Adrenal gland (tissue), 19 donors: Measurements from ENCODE around the gene SPTAN1. TPM values are rescaled to one million over a fixed set of nuclear protein-coding genes. Genes with fewer than 3 reads are reported as not detected.
A peak's percentile ranks its signal among the peaks of the same experiment; 100 is the strongest.
"Not testable (repeated sequence)": the region's sequence is repeated elsewhere in the genome, so short reads cannot be mapped to it uniquely, and the experiment has no call there.

ENCODE experiments used
- DNase-seq, 7 donors: peaks; one replicate each; pipeline ENCODE4 v3.0.0-alpha.2; 2019 to 2020
- H3K27ac ChIP-seq, 5 donors: fragments of 200-600 bp; sonication (generic) in 4 of 5; 1 replicate in 3 of 5; 2 replicates in 2 of 5; pipeline versions ENCODE4 v1.5.1 to v1.8.0; 2016 to 2020; ENCODE audit warnings: mild to moderate bottlenecking in 1 of 5
- H3K27me3 ChIP-seq: fragments of 200-600 bp; 2 replicates; pipeline ENCODE4 v1.8.0; 2021
- H3K36me3 ChIP-seq, 2 donors: fragments of 200-600 bp; replicated peaks in 1 of 2; 1 replicate in 1 of 2; 2 replicates in 1 of 2; pipeline versions ENCODE4 v1.5.1 to v1.8.0; 2018 to 2022
- H3K4me1 ChIP-seq, 2 donors: fragments of 200-600 bp; replicated peaks in 1 of 2; 1 replicate in 1 of 2; 2 replicates in 1 of 2; pipeline versions ENCODE4 v1.5.1 to v1.8.0; 2018 to 2021
- H3K4me3 ChIP-seq, 4 donors: fragments of 200-600 bp; sonication (generic) in 3 of 4; one replicate each; pipeline ENCODE4 v1.5.1; 2016 to 2018
- H3K9me3 ChIP-seq, 3 donors: fragments of 200-600 bp; sonication (generic) in 1 of 3; replicated peaks in 1 of 3; 1 replicate in 2 of 3; 2 replicates in 1 of 3; pipeline versions ENCODE4 v1.5.1 to v1.8.0; 2016 to 2021
- POLR2A ChIP-seq, 2 donors: fragments of 450-650 bp; IDR thresholded peaks; one replicate each; pipeline ENCODE4 v1.6.1; 2017; ENCODE audit warnings: antibody characterized with exemption in 2 of 2, mild to moderate bottlenecking in 2 of 2, moderate library complexity in 1 of 2
- WGBS, 4 donors: extraction: QIAGEN DNeasy Blood & Tissue Kit in 2 of 4; methylation state at CpG; one replicate each; pipeline versions ENCODE4 v1.1.5 to v1.1.7; 2013 to 2017; 5-methylcytosine and 5-hydroxymethylcytosine counted together
- intact Hi-C, 2 donors: fragments of 100-400 bp; cut with DNase I; formaldehyde crosslinking; loops; one replicate each; pipeline versions ENCODE4 v1.14.1 to v1.15.0; 2022 to 2023
- long read RNA-seq, 10 donors: library from polyadenylated mRNA in 3 of 10; unstranded in 2 of 10; stranded (forward) in 1 of 10; transcript quantifications; one replicate each; pipeline ENCODE4 v2.0.0 and lab custom pipeline, GENCODE V29; 2021 to 2026
- polyA plus RNA-seq, 3 donors: library from polyadenylated mRNA; stranded (reverse); fragments of 200-250 nt in 2 of 3; fragments of 350-450 nt in 1 of 3; fragmentation: Illumina TruSeq in 1 of 3; extraction: RNeasy Lipid Tissue Mini Kit (QIAGEN cat#74804) in 1 of 3; gene quantifications; one replicate each; pipeline ENCODE4 v1.2.3, GENCODE V29; 2013 to 2014
- total RNA-seq, 9 donors: library from RNA; depleted of rRNA in 4 of 9; stranded (reverse); fragments of >200 nt in 4 of 9; fragments of 120-200 nt in 1 of 9; fragmentation: NEBNext Ultra II Directional in 1 of 9; extraction: Animal tissue kit (Norgen Biotek cat#: 25700) in 1 of 9; gene quantifications; one replicate each; pipeline versions ENCODE4 v1.1.0 to v1.2.4, GENCODE V29; 2013 to 2023
- TF ChIP-seq, protein P1 (sequence below), 6 experiments: fragments of 450-650 bp in 4 of 6; fragments of 200-600 bp in 2 of 6; sonication (generic) in 1 of 6; IDR thresholded peaks; 1 replicate in 5 of 6; 2 replicates in 1 of 6; pipeline versions ENCODE4 v1.5.1 to v1.8.0; 2016 to 2021; ENCODE audit warnings: antibody characterized with exemption in 6 of 6, mild to moderate bottlenecking in 2 of 6, moderate library complexity in 1 of 6
- donor health status: healthy with polysubstance abuse.
- donor health status: Bipolar disorder and iron deficiency.
- donor health status: DM: yes; HTN: yes; CAD: no.
- donor health status: DM: no; HTN: no; CAD: no.
- donor health status: DM: no; HTN: no; CAD: no.
- donor health status: DM: yes; HTN: yes; CAD: no.

Gene SPTAN1
- total RNA-seq (100 to 1,000 TPM; 136 to 316 (median 224) TPM), polyA plus RNA-seq (100 to 1,000 TPM; 167 to 278 (median 252) TPM)
- long read RNA-seq, donor 1, partial matches to known transcripts, result 8 of 14 reads
- long read RNA-seq, donor 1, other reads (novel, unspliced or antisense), result 0 of 14 reads
- long read RNA-seq, donor 2, partial matches to known transcripts, result 0 of 4 reads
- long read RNA-seq, donor 2, other reads (novel, unspliced or antisense), result 0 of 4 reads
- long read RNA-seq, donor 3, partial matches to known transcripts, result 5 of 10 reads
- long read RNA-seq, donor 3, other reads (novel, unspliced or antisense), result 0 of 10 reads
- long read RNA-seq, donor 4, transcript SPTAN1-221 (5 exons, 1,503 nt), result major isoform, 7 of 38 reads
- long read RNA-seq, donor 4, partial matches to known transcripts, result 25 of 38 reads
- long read RNA-seq, donor 4, other reads (novel, unspliced or antisense), result 3 of 38 reads
- long read RNA-seq, donor 5, full-length matches to known transcripts, result 13 of 93 reads
- long read RNA-seq, donor 5, partial matches to known transcripts, result 70 of 93 reads
- long read RNA-seq, donor 5, other reads (novel, unspliced or antisense), result 10 of 93 reads
- long read RNA-seq, donor 6, partial matches to known transcripts, result 14 of 23 reads
- long read RNA-seq, donor 6, other reads (novel, unspliced or antisense), result 4 of 23 reads
- long read RNA-seq, donor 7, transcript SPTAN1-211 (6 exons, 1,713 nt), result major isoform, 5 of 18 reads
- long read RNA-seq, donor 7, partial matches to known transcripts, result 8 of 18 reads
- long read RNA-seq, donor 7, other reads (novel, unspliced or antisense), result 0 of 18 reads
- long read RNA-seq, donor 8, full-length matches to known transcripts, result 5 of 10 reads
- long read RNA-seq, donor 8, partial matches to known transcripts, result 5 of 10 reads
- long read RNA-seq, donor 8, other reads (novel, unspliced or antisense), result 0 of 10 reads
- long read RNA-seq, donor 9, partial matches to known transcripts, result 0 of 3 reads
- long read RNA-seq, donor 9, other reads (novel, unspliced or antisense), result 0 of 3 reads
- long read RNA-seq, donor 10, partial matches to known transcripts, result 5 of 12 reads
- long read RNA-seq, donor 10, other reads (novel, unspliced or antisense), result 0 of 12 reads

DNA sequence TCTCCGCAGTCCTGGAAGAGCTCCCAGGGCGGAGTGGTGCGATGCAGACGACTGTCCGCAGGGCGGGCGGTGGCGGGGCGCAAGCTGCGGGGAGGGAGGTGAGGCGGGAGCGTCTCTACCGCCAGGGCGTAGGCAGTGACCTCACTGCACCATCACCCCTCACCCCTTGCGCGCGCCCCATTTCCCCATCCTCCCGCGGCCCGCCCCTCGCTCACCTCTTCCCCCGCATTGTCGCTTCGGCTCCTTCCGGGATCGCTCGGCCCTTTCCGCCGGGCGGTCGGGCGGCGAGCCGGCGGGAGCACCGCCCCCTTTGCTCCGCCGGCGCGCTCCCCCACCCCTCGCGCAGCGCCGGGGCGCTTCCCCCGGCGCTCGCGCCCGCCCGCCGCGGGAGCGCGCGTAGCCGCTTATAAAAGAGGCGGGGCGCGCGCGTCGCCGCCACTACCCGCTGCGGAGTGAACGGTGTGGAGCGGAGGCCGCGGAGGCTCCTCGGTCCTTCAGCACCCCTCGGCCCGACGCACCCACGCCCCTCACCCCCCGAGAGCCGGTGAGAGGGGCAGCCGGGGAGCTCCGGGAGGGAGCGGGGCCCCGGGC lies at the start of gene SPTAN1:
TSS of gene SPTAN1 (plus strand) at position 435 of the 591 bp plus-strand sequence. CDS start 14,154 bp downstream, outside the sequence.
- H3K4me1 ChIP-seq, result peaks cover 15 to 49% of the 10 kb centered on the region in 2 donors
- H3K36me3 ChIP-seq, result no peaks in the 10 kb centered on the region
- no peaks in the 10 kb centered on the region for H3K9me3 ChIP-seq
- peak within 1 kb of the TSS; percentile 57 to 98 (median 91) for H3K27ac ChIP-seq
- peak in 6 of 7 donors; percentile 86 to 93 (median 90) for DNase-seq
- 0 to 2% (median 0%) methylated on average over 3 to 81 of the region's 81 CpGs for WGBS, 4 donors
- H3K27me3 ChIP-seq, result no peaks in the 10 kb centered on the region
- intact Hi-C loops, result no loop called here
- peak within 1 kb of the TSS; percentile 10 to 96 (median 71) for H3K4me3 ChIP-seq
- TF ChIP-seq POLR2A (IDR thresholded peaks at IDR 0.05), result peak; percentile 93 to 98
- TF ChIP-seq, protein P1, sequence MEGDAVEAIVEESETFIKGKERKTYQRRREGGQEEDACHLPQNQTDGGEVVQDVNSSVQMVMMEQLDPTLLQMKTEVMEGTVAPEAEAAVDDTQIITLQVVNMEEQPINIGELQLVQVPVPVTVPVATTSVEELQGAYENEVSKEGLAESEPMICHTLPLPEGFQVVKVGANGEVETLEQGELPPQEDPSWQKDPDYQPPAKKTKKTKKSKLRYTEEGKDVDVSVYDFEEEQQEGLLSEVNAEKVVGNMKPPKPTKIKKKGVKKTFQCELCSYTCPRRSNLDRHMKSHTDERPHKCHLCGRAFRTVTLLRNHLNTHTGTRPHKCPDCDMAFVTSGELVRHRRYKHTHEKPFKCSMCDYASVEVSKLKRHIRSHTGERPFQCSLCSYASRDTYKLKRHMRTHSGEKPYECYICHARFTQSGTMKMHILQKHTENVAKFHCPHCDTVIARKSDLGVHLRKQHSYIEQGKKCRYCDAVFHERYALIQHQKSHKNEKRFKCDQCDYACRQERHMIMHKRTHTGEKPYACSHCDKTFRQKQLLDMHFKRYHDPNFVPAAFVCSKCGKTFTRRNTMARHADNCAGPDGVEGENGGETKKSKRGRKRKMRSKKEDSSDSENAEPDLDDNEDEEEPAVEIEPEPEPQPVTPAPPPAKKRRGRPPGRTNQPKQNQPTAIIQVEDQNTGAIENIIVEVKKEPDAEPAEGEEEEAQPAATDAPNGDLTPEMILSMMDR (IDR thresholded peaks at IDR 0.05), result peak in 3 of 6 experiments; percentile 27 to 52 (median 46)

DNA sequence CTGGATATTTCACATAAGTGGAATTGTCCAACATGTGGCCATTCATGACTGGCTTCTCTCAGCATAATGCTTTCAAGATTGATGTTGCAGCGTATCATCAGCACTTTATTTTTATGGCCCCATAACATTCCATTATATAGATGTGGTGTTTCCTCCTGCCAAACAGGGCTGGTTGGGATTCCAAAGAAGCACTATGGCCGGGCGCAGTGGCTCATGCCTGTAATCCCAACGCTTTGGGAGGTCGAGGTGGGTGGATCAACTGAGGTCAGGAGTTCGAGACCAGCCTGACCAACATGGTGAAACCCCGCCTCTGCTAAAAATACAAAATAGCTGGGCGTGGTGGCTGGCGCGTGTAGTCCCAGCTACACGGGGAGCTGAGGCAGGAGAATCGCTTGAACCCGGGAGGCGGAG lies 49.0 kb upstream of the SPTAN1 start:
- 59 to 75% (median 68%) methylated on average over 14 of the region's 14 CpGs for WGBS, 4 donors
- peak overlapping the region in 1 of 5 donors; percentile 80 for H3K27ac ChIP-seq
- H3K27me3 ChIP-seq, DNase-seq, intact Hi-C loops, H3K9me3 ChIP-seq: not testable (repeated sequence)
- peaks cover 0 to 31% of the 10 kb centered on the region in 2 donors for H3K36me3 ChIP-seq
- H3K4me1 ChIP-seq, result peaks cover 15 to 25% of the 10 kb centered on the region in 2 donors
- peak overlapping the region in 1 of 4 donors; percentile 73 for H3K4me3 ChIP-seq

DNA sequence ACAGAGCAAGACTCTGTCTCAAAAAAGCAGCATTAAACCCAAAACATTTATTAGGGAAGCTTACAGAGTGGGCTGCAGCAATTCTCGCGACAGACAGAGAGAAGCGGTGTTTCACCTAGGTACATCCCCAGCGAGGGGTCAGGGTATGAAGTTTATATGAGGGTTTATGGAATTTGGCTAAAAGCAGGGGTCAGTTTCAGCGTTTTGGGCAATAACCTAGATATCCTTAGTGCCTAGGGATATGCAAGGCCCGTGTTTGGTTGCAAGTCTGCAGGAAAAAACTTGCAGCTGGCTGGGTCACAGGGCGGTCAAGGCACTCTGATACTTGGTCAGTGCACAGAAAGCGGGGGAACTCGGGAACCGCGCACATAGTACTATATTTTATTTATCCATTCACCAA lies 48.5 kb upstream of the SPTAN1 start:
- Histone ChIP-seq H3K4me3 (peak overlapping the region in 2 of 4 donors; percentile 62 to 73), H3K27ac (peak overlapping the region in 2 of 5 donors; percentile 80 to 85), H3K9me3 (no peaks in the 10 kb centered on the region), H3K4me1 (peaks cover 15 to 25% of the 10 kb centered on the region in 2 donors), H3K27me3 (no peaks in the 10 kb centered on the region), H3K36me3 (peaks cover 0 to 28% of the 10 kb centered on the region in 2 donors)
- intact Hi-C loops, result no loop called here
- 14 to 19% (median 16%) methylated on average over 11 of the region's 11 CpGs for WGBS, 4 donors
- TF ChIP-seq POLR2A (IDR thresholded peaks at IDR 0.05), result no peak
- DNase-seq, result peak; percentile 38 to 78 (median 59)

DNA sequence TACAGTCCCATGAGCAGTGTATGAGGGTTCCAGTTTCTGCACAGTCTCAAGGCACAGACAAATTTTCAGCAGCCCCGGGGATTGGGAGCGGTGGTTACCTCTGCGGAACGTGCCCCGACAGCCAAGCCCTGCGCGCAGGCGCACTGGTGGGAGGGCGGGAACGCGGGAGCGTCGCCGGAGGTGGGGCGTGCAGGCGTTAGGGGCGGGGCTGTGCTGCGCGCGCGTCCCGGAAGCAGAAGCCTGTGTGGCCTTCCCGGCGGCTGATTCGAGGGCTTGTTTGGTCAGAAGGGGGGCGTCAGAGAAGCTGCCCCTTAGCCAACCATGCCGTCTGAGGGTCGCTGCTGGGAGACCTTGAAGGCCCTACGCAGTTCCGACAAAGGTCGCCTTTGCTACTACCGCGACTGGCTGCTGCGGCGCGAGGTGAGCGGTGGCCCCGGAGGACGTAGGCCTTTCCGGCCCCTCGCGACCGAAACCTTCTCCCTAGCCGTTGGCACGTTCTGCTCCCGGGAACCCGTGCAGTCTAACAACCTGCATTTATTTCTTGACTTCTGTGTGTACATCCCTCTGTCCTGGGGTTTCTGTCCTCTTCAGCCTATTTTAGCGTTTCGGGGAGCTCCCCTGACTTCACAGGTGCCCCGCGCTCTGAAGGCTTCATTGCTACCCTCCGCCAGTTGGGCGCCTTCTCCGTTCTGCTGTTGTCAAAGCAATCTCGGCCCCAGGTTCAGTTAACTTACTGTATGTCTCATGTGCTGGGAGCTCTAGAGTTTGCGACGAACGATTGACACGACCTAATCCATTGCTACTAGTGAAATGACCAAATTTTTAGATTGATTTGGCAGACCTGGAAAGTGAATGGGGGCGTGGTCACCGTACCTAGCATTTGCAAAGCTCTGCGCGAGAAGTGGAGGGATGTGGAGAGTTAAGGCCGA lies 47.6 kb upstream of the SPTAN1 start, which contains the start of gene GLE1:
TSS of gene GLE1 (plus strand) at position 235 of the 929 bp plus-strand sequence. CDS start at position 322, 87 bp downstream.
- Histone ChIP-seq H3K27me3 (no peaks in the 10 kb centered on the region), H3K9me3 (no peaks in the 10 kb centered on the region), H3K4me3 (peak within 1 kb of the TSS; percentile 37 to 93 (median 68)), H3K4me1 (peaks cover 15 to 25% of the 10 kb centered on the region in 2 donors), H3K27ac (peak within 1 kb of the TSS; percentile 80 to 92 (median 87)), H3K36me3 (peaks cover 0 to 28% of the 10 kb centered on the region in 2 donors)
- peak; percentile 93 to 96 (median 96) for DNase-seq
- 0 to 1% (median 1%) methylated on average over 39 to 64 of the region's 64 CpGs for WGBS, 4 donors
- intact Hi-C loops, result no loop called here
- peak in 1 of 2 donors; percentile 78 for TF ChIP-seq POLR2A (IDR thresholded peaks at IDR 0.05)
- TF ChIP-seq, protein P1 (IDR thresholded peaks at IDR 0.05), result no peak
